Fibroblast of skin of back (primary cell): ENCODE data around the gene HMGCL.

Experiments used
- DNase-seq: peaks from one replicate; pipeline ENCODE4 v3.0.0-alpha.2; 2013

Gene HMGCL

GRCh38 chr1:23774174-23774880 is 50.9 kb downstream of the HMGCL start:
- no peak for DNase-seq

GRCh38 chr1:23772854-23773242 is 52.4 kb downstream of the HMGCL start:
- DNase-seq: no peak

- peak; percentile 73 for DNase-seq
Observed at GRCh38 chr1:23772049-23772853, 53.0 kb downstream of the HMGCL start.

GRCh38 chr1:23768733-23769132 is 56.5 kb downstream of the HMGCL start:
- DNase-seq: no peak

- no peak for DNase-seq
Observed at GRCh38 chr1:23763041-23763577, 62.1 kb downstream of the HMGCL start.

- DNase-seq: no peak
Observed at GRCh38 chr1:23759277-23759676, 66.0 kb downstream of the HMGCL start.

- no peak for DNase-seq
Observed at GRCh38 chr1:23757812-23758211, 67.4 kb downstream of the HMGCL start.

GRCh38 chr1:23756676-23757075 is 68.6 kb downstream of the HMGCL start:
- DNase-seq: no peak

- DNase-seq: no peak
Observed at GRCh38 chr1:23752909-23753308, 72.3 kb downstream of the HMGCL start.
